CD14-positive monocyte (primary cell): Measurements from ENCODE around the gene ZDHHC11. TPM values are rescaled to one million over a fixed set of nuclear protein-coding genes. Genes with fewer than 3 reads are reported as not detected.
"Not testable (repeated sequence)": the region's sequence is repeated elsewhere in the genome, so short reads cannot be mapped to it uniquely, and the experiment has no call there.

Experiments used
- DNase-seq, 3 donors: peaks; one replicate each; pipeline ENCODE4 v3.0.0-alpha.2; 2011 to 2022
- H2AFZ ChIP-seq: 2 replicates; pipeline ENCODE4 v1.6.0; 2012; ENCODE audit warnings: mild to moderate bottlenecking, low read depth, low read length, inconsistent platforms; ENCODE audit not compliant: insufficient read depth, poor library complexity, severe bottlenecking
- H3K27ac ChIP-seq, 2 donors: 1 replicate in 1 of 2; 2 replicates in 1 of 2; pipeline ENCODE4 v1.5.1; 2012 to 2013; ENCODE audit warnings: low read length in 2 of 2, control low read depth in 1 of 2, inconsistent platforms in 1 of 2, low read depth in 1 of 2, mild to moderate bottlenecking in 1 of 2
- H3K27me3 ChIP-seq, 2 donors: one replicate each; pipeline versions ENCODE4 v1.6.0 to v1.6.1; 2011 to 2013; ENCODE audit warnings: low read length in 2 of 2; ENCODE audit not compliant: control insufficient read depth in 2 of 2, insufficient read depth in 2 of 2
- H3K36me3 ChIP-seq, 2 donors: replicated peaks in 1 of 2; 1 replicate in 1 of 2; 2 replicates in 1 of 2; pipeline versions ENCODE4 v1.5.1 to v1.6.1; 2012 to 2013; ENCODE audit warnings: low read length in 2 of 2, control low read depth in 1 of 2, inconsistent platforms in 1 of 2, mild to moderate bottlenecking in 1 of 2; ENCODE audit not compliant: insufficient read depth in 2 of 2, control insufficient read depth in 1 of 2
- H3K4me1 ChIP-seq, 2 donors: 1 replicate in 1 of 2; 2 replicates in 1 of 2; pipeline versions ENCODE4 v1.5.1 to v1.6.1; 2012 to 2013; ENCODE audit warnings: low read length in 2 of 2, control low read depth in 1 of 2, inconsistent platforms in 1 of 2, mild to moderate bottlenecking in 1 of 2, moderate library complexity in 1 of 2; ENCODE audit not compliant: insufficient read depth in 2 of 2, control insufficient read depth in 1 of 2
- H3K4me2 ChIP-seq: replicated peaks from 2 replicates; pipeline ENCODE3; 2012; ENCODE audit warnings: low read length, moderate library complexity, mild to moderate bottlenecking; ENCODE audit not compliant: poor library complexity, severe bottlenecking; ENCODE audit errors: extremely low read depth
- H3K4me3 ChIP-seq, 3 experiments: fragments of 200-600 bp in 1 of 3; sonication (generic) in 1 of 3; replicated peaks in 1 of 3; 1 replicate in 2 of 3; 2 replicates in 1 of 3; pipeline ENCODE4 v1.5.1; 2011 to 2013; ENCODE audit warnings: low read length in 3 of 3, mild to moderate bottlenecking in 3 of 3, control low read depth in 2 of 3, low read depth in 2 of 3, inconsistent platforms in 1 of 3, moderate library complexity in 1 of 3
- H3K79me2 ChIP-seq: 2 replicates; pipeline ENCODE4 v1.6.0; 2012; ENCODE audit warnings: mild to moderate bottlenecking, control low read depth, inconsistent platforms, low read length, moderate library complexity; ENCODE audit not compliant: insufficient read depth
- H3K9ac ChIP-seq: 2 replicates; pipeline ENCODE4 v1.6.0; 2017; ENCODE audit warnings: low read length, mild to moderate bottlenecking; ENCODE audit not compliant: insufficient read depth, poor library complexity, severe bottlenecking
- H3K9me3 ChIP-seq, 2 donors: replicated peaks in 1 of 2; 1 replicate in 1 of 2; 2 replicates in 1 of 2; pipeline versions ENCODE4 v1.5.1 to v1.6.1; 2012 to 2013; ENCODE audit warnings: low read length in 2 of 2, control low read depth in 1 of 2; ENCODE audit not compliant: control insufficient read depth in 1 of 2, insufficient read depth in 1 of 2
- H4K20me1 ChIP-seq: 2 replicates; pipeline ENCODE4 v1.6.0; 2012; ENCODE audit warnings: mild to moderate bottlenecking, low read length, control low read depth, moderate library complexity; ENCODE audit not compliant: insufficient read depth
- H3K27ac Mint-ChIP-seq, 7 donors: one replicate each; pipeline ENCODE4 v1.8.0; 2020; ENCODE audit warnings: mild to moderate bottlenecking in 7 of 7, mixed read lengths in 7 of 7, moderate library complexity in 6 of 7, inconsistent platforms in 2 of 7
- H3K27me3 Mint-ChIP-seq, 3 donors: one replicate each; pipeline ENCODE4 v1.8.0; 2021 to 2022; ENCODE audit warnings: low read depth in 3 of 3, mild to moderate bottlenecking in 3 of 3, mixed read lengths in 3 of 3, moderate library complexity in 3 of 3, inconsistent platforms in 1 of 3
- H3K36me3 Mint-ChIP-seq, 2 donors: one replicate each; pipeline ENCODE4 v1.8.0; 2020; ENCODE audit warnings: mixed read lengths in 2 of 2, inconsistent platforms in 1 of 2, mild to moderate bottlenecking in 1 of 2
- H3K4me1 Mint-ChIP-seq: one replicate; pipeline ENCODE4 v1.8.0; 2020; ENCODE audit warnings: mild to moderate bottlenecking, mixed read lengths
- H3K4me3 Mint-ChIP-seq, 2 donors: one replicate each; pipeline ENCODE4 v1.8.0; 2020; ENCODE audit warnings: mild to moderate bottlenecking in 2 of 2, mixed read lengths in 2 of 2, moderate library complexity in 1 of 2
- H3K9me3 Mint-ChIP-seq, 7 donors: one replicate each; pipeline ENCODE4 v1.8.0; 2020 to 2022; ENCODE audit warnings: mixed read lengths in 7 of 7, mild to moderate bottlenecking in 6 of 7, moderate library complexity in 6 of 7, inconsistent platforms in 2 of 7
- WGBS: methylation state at CpG from one replicate; pipeline ENCODE4 v1.1.5; 2013; ENCODE audit warnings: missing lambda C conversion rate; ENCODE audit not compliant: insufficient coverage; 5-methylcytosine and 5-hydroxymethylcytosine counted together
- intact Hi-C, 2 donors: fragments of 100-400 bp; cut with micrococcal nuclease; formaldehyde crosslinking; loops; one replicate each; pipeline versions ENCODE4 v1.15.0 to v1.15.1; 2023
- polyA plus RNA-seq, 3 donors: library from polyadenylated mRNA; depleted of rRNA in 1 of 3; unstranded in 2 of 3; stranded (reverse) in 1 of 3; fragments of 300-500 nt in 2 of 3; fragments of >200 nt in 1 of 3; fragmentation: Illumina TruSeq in 2 of 3; gene quantifications; 1 replicate in 2 of 3; 2 replicates in 1 of 3; pipeline ENCODE4 v1.2.3, GENCODE V29; 2012 to 2021

Gene ZDHHC11
- polyA plus RNA-seq, 3 donors: 1.8 TPM; not detected in 2

DNA sequence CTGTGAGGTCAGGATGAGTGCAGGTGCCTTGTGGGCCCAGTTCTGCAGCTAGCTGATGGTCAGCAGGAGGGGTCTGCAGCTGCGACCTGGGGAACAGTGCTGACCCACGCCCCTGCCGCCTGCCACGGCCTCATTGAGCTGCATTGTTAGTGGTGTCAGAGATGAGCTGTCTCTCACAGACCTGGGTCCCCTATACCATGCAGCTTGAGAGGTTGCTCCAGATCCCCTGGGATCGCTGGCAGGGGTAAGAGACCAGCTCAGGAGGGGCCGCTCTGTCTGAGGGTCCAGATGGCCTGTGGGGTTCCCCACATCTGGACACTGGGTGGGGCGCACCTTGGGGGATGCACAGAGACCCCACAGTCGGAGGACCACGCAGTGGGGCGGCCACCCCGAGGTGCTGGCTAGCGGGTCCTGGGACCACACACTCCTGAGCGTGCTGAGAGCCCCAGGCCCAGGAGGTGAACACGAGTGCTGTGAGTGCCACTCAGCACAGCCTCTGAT lies 13.1 kb downstream of the ZDHHC11 start:
- H3K4me3 Mint-ChIP-seq, H2AFZ ChIP-seq, intact Hi-C loops, H3K9me3 Mint-ChIP-seq, H3K36me3 Mint-ChIP-seq, H3K27me3 ChIP-seq, H3K27ac Mint-ChIP-seq, H3K4me1 Mint-ChIP-seq, H3K27ac ChIP-seq, H3K36me3 ChIP-seq, H3K9ac ChIP-seq, H3K9me3 ChIP-seq, H3K4me1 ChIP-seq, H3K4me2 ChIP-seq, H3K4me3 ChIP-seq, H3K79me2 ChIP-seq, DNase-seq, H4K20me1 ChIP-seq: not testable (repeated sequence)
- 87% methylated on average over 4 of the region's 14 CpGs for WGBS
- peaks cover 0 to 13% (median 2%) of the 10 kb centered on the region in 3 donors for H3K27me3 Mint-ChIP-seq

DNA sequence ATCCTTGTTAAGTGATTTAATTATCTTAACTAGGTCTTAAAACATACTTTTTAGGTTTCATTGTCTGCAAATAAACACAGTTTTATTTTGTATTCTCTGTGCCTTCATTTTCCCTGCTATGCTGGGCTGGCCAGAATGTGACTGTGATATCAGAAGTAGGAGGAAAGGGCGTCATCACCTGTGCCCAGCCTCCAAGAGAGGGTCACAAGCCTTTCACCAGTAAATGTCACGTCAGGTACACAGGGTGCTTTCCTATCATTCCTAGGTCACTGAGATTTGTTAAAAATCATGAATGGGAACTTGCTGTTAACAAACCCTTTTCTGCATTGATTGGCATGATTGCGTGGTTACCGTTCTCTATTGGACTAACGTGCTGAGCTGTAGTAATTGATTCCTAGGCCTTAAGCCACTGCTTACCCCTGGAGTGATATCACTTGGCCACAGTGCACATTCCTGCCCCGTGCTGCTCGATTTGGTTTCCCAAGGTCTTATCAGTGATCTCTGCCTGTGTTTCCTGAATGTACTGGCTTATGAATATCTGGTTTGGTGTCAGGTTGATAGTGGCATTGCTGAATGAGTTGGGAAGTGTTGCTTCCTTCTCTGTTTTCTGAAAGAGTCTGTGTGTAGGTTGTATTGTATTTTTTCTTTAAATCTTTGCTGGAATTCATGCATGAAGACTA lies 14.7 kb downstream of the ZDHHC11 start:
- not testable (repeated sequence) for H3K4me1 Mint-ChIP-seq, DNase-seq
- WGBS: 11% methylated on average over 5 of the region's 7 CpGs

DNA sequence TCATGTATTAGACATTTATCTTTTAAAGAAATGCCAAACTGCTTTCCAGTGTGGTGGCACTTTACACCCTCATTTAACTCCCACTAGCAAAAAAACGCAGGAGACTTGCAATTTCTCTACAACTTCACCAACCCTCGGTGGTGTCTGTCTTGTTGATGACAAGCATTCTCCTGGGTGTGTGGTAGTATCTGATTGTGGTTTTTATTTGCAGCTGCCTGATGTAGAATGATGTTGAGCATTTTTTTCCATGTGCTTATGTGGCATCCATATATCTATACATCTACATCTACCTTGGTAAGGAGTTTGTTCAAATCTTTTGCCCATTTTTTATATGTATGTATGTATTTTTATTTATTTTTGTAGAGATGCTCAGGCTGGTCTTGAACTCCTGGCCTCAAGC lies 16.8 kb downstream of the ZDHHC11 start:
- H3K27me3 Mint-ChIP-seq: peaks cover 0 to 17% (median 7%) of the 10 kb centered on the region in 3 donors
- H3K36me3 ChIP-seq, H3K9me3 ChIP-seq, H3K4me1 ChIP-seq, H3K27ac Mint-ChIP-seq, H3K9me3 Mint-ChIP-seq, H3K27me3 ChIP-seq, intact Hi-C loops, H3K4me3 Mint-ChIP-seq, H3K4me1 Mint-ChIP-seq, H3K4me2 ChIP-seq, H4K20me1 ChIP-seq, H3K27ac ChIP-seq, H3K9ac ChIP-seq, H3K36me3 Mint-ChIP-seq, H3K79me2 ChIP-seq, H2AFZ ChIP-seq, DNase-seq, H3K4me3 ChIP-seq: not testable (repeated sequence)
- WGBS: no CpG with 5 or more reads among the region's 2 CpGs

More for the DNA sequence above, 14.7 kb downstream of the ZDHHC11 start:
- H2AFZ ChIP-seq, H3K9ac ChIP-seq, H3K36me3 Mint-ChIP-seq, H3K4me3 Mint-ChIP-seq, H4K20me1 ChIP-seq, intact Hi-C loops, H3K27ac ChIP-seq, H3K9me3 Mint-ChIP-seq, H3K4me3 ChIP-seq, H3K27ac Mint-ChIP-seq, H3K9me3 ChIP-seq, H3K27me3 ChIP-seq, H3K4me2 ChIP-seq, H3K4me1 ChIP-seq, H3K36me3 ChIP-seq, H3K79me2 ChIP-seq: not testable (repeated sequence)
- peaks cover 0 to 13% (median 4%) of the 10 kb centered on the region in 3 donors for H3K27me3 Mint-ChIP-seq

DNA sequence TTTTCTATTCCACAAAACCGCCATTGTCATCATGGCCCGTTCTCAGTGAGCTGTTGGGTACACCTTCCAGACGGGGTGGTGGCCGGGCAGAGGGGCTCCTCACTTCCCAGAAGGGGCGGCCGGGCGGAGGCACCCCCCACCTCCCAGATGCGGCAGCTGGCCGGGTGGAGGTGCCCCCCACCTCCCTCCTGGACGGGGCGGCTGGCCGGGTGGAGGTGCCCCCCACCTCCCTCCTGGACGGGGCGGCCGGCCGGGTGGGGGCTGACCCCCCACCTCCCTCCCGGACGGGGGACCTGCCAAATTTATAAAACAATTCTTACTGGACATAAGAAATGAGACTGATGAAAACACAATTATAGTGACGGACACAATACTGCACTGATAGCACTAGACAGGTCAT lies 22.6 kb downstream of the ZDHHC11 start:
- H3K4me2 ChIP-seq, H3K9ac ChIP-seq, H3K9me3 Mint-ChIP-seq, H3K27me3 Mint-ChIP-seq, H3K36me3 Mint-ChIP-seq, H3K4me1 Mint-ChIP-seq, H3K4me3 Mint-ChIP-seq, H3K4me3 ChIP-seq, H2AFZ ChIP-seq, H3K79me2 ChIP-seq, DNase-seq, H3K9me3 ChIP-seq, H3K36me3 ChIP-seq, H3K27ac ChIP-seq, intact Hi-C loops, H3K4me1 ChIP-seq, H3K27ac Mint-ChIP-seq, H4K20me1 ChIP-seq, H3K27me3 ChIP-seq: not testable (repeated sequence)
- no CpG with 5 or more reads among the region's 19 CpGs for WGBS
